ENCODE measurements around the gene RASGRF2.

RASGRF2 gene

DNA sequence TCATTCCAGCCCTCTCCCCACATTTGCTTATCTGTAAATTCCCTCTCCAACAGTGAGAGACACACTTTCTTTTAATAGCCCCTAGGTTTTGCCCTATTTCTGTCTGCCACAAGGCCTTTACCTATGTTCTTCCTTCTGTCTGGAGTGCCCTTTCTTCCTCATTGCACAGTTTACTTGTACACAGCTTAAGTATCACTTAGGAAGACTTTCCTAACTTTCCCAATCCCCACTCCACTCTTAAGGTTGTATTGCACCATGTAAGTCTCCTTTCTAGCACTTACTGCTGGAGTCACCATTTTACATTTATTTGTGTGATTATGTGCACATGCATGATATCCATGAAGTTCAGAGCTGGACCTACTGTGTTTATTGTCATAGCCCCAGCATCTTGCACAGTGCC, 262.1 kb downstream of the RASGRF2 start:
- TF ChIP-seq, protein P1, sequence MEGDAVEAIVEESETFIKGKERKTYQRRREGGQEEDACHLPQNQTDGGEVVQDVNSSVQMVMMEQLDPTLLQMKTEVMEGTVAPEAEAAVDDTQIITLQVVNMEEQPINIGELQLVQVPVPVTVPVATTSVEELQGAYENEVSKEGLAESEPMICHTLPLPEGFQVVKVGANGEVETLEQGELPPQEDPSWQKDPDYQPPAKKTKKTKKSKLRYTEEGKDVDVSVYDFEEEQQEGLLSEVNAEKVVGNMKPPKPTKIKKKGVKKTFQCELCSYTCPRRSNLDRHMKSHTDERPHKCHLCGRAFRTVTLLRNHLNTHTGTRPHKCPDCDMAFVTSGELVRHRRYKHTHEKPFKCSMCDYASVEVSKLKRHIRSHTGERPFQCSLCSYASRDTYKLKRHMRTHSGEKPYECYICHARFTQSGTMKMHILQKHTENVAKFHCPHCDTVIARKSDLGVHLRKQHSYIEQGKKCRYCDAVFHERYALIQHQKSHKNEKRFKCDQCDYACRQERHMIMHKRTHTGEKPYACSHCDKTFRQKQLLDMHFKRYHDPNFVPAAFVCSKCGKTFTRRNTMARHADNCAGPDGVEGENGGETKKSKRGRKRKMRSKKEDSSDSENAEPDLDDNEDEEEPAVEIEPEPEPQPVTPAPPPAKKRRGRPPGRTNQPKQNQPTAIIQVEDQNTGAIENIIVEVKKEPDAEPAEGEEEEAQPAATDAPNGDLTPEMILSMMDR (IDR thresholded peaks at IDR 0.05; ENCODE audit: low read depth, low read length, missing control alignments): no peak
- Histone ChIP-seq H3K27ac (no peak overlapping the region), H3K36me3 (replicated peaks) (no peaks in the 10 kb centered on the region), H3K27me3 (replicated peaks) (no peaks in the 10 kb centered on the region), H3K4me3 (ENCODE audit: low read depth, low read length) (no peak overlapping the region)
- no peak for DNase-seq
- in situ Hi-C loops (cut with HindIII; ENCODE audit: low pct_ligation_motif_present, low sequenced_read_pairs): no loop called here

DNA sequence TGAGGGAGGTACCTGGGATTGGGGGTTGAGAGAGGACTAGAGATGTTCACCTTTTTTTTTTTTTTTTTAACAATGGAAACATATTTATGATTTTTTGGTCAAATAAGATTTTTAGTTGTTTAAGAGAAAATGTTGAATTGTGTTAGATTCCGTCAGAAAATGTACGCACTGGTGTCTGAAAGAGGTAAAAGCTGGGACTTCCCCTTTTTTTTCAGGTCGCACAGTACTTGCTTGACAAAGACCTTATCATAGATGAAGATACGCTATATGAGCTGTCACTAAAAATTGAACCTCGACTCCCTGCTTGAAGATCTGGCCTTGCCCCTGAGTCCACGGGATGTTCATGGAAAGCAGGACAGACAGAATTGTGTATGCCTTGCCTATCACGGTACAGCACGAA, 265.3 kb downstream of the RASGRF2 start:
- no peak overlapping the region for H3K4me3 ChIP-seq (ENCODE audit: low read depth, low read length)
- no peaks in the 10 kb centered on the region for H3K27me3 ChIP-seq (replicated peaks)
- in situ Hi-C loops (cut with HindIII; ENCODE audit: low pct_ligation_motif_present, low sequenced_read_pairs): no loop called here
- DNase-seq: no peak
- H3K27ac ChIP-seq: no peak overlapping the region
- TF ChIP-seq, protein P1 (IDR thresholded peaks at IDR 0.05; ENCODE audit: low read depth, low read length, missing control alignments): no peak
- no peaks in the 10 kb centered on the region for H3K36me3 ChIP-seq (replicated peaks)

DNA sequence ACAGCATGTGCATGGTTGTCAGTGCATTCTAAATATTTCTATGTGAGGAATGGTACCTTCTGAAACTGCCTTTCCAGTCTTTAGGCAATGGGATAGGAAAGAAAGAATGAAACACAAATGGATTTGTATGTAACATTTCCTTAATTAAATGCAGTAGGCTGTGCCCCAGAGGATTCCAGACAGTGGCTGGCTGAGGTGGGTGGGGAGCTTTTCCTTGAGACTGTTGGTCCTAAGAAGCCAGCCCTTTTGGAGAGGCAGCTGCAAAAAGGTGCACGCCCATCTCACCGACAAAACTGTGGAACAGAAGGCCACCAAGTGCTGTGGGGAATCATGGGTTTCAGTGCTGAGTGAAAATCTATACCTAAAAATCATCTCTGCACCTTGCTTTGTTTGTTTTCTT, 266.1 kb downstream of the RASGRF2 start:
- Histone ChIP-seq H3K27ac (no peak overlapping the region), H3K4me3 (ENCODE audit: low read depth, low read length) (no peak overlapping the region), H3K36me3 (replicated peaks) (no peaks in the 10 kb centered on the region), H3K27me3 (replicated peaks) (no peaks in the 10 kb centered on the region)
- no peak for DNase-seq
- TF ChIP-seq, protein P1 (IDR thresholded peaks at IDR 0.05; ENCODE audit: low read depth, low read length, missing control alignments): no peak
- in situ Hi-C loops (cut with HindIII; ENCODE audit: low pct_ligation_motif_present, low sequenced_read_pairs): no loop called here

DNA sequence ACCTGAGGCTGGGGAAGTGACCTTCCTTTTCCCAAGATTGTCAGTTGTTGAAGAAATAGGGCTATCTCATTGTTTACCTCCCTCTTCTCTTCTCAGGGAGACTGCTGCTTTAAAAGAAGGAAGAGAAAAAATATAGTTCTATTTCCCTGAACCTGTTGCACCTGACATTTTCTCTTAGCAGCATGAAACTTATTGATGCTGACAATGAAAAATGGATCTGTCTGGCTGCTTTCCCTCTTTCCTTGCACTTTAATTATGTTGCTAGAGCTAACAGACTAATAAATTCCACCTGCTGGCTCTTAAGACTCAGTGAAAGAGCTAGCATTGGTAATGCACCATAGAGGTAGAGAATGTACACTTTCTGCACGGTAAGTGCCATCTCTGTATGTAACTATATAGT, 266.8 kb downstream of the RASGRF2 start:
- H3K4me3 ChIP-seq (ENCODE audit: low read depth, low read length): no peak overlapping the region
- H3K27ac ChIP-seq: no peak overlapping the region

DNA sequence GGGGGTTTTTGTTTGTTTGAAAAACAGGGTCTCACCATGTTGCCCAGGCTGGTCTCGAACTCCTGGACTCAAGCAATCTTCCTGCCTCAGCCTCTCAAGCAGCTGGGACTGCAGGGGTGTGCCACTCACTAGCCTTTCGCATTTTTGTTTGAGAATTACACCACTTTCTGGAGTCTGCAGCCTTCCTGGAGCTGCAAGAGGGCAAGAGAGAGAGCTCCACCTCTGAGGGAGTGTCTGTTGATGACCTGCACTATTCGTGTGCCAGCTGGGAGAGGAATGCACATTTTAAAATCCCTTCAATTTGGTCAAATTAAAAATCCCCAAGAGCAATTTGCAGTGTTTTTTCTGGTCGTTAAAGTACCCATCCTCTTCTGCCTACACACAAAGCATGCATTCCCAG, 267.9 kb downstream of the RASGRF2 start:
- in situ Hi-C loops (cut with HindIII; ENCODE audit: low pct_ligation_motif_present, low sequenced_read_pairs): no loop called here
- H3K4me3 ChIP-seq (ENCODE audit: low read depth, low read length): no peak overlapping the region
- H3K27ac ChIP-seq: no peak overlapping the region
- H3K36me3 ChIP-seq (replicated peaks): no peaks in the 10 kb centered on the region
- no peaks in the 10 kb centered on the region for H3K27me3 ChIP-seq (replicated peaks)
- TF ChIP-seq, protein P1 (IDR thresholded peaks at IDR 0.05; ENCODE audit: low read depth, low read length, missing control alignments): no peak
- no peak for DNase-seq

More for the DNA sequence above, 266.8 kb downstream of the RASGRF2 start:
- Histone ChIP-seq H3K36me3 (replicated peaks) (no peaks in the 10 kb centered on the region), H3K27me3 (replicated peaks) (no peaks in the 10 kb centered on the region)
- in situ Hi-C loops (cut with HindIII; ENCODE audit: low pct_ligation_motif_present, low sequenced_read_pairs): no loop called here
- DNase-seq: no peak
- TF ChIP-seq, protein P1 (IDR thresholded peaks at IDR 0.05; ENCODE audit: low read depth, low read length, missing control alignments): no peak

DNA sequence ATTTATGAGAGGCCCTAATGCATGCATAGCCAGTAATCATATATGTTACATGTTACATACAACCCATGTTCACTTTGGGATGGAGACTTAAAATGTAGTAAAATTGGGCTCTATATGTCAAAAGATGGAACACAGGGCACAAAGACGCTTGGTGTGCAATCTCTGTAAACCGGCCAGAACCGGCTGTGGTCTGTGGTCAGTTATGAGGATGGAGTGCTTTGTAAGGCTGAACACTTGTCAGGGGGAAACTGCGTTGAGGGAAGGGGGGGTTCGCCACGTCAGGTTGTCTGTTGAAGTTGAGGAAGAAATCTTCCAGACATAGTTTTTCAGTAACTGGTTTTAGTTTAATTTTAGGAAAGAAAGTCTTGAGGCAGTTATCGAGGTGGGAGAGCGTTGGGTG, 270.3 kb downstream of the RASGRF2 start:
- Histone ChIP-seq H3K4me3 (ENCODE audit: low read depth, low read length) (no peak overlapping the region), H3K27me3 (replicated peaks) (no peaks in the 10 kb centered on the region), H3K27ac (no peak overlapping the region), H3K36me3 (replicated peaks) (no peaks in the 10 kb centered on the region)
- TF ChIP-seq, protein P1 (IDR thresholded peaks at IDR 0.05; ENCODE audit: low read depth, low read length, missing control alignments): no peak
- in situ Hi-C loops (cut with HindIII; ENCODE audit: low pct_ligation_motif_present, low sequenced_read_pairs): no loop called here
- no peak for DNase-seq

Measured in brain microvascular endothelial cell (primary cell).